Measurements from ENCODE around the gene ALDH7A1. TPM values are rescaled to one million over a fixed set of nuclear protein-coding genes. Genes with fewer than 3 reads are reported as not detected.

ALDH7A1 gene
- total RNA-seq, 1 experiment from 2014 or later = 176 TPM

DNA sequence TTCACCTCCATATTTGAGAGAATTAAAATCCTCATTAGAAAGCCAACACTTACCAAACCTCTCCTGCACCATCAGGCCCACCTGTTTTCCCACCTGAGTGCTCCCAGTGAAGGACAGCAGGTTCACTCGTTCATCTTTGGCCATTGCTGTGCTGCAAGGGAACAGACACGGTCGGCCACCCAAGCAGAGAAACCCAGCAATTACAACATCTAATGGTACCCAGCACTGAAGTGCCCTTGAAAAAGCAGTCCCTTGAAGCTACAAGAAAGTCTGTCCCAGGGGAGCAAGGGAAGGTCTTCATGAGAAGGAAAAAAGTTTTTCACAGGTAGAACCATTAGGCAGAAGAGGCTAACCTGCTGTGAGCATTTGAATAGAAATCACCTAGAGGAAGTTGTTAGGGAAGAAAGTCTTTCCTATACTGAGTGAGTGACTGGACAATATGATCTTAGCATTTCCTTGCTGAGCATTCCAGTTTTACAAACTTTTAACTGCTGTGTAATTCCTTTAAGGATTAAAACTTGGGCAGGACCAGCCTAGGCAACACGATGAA is 26.7 kb downstream of the ALDH7A1 start:
- no peak for DNase-seq (ENCODE audit: low spot score)
- ATAC-seq = peak; percentile 84
- ChIA-PET POLR2A (no interaction called here), CTCF (interaction anchor here (0.6 kb wide), 1 partner anchor 27 kb away, joined by 4 read pairs; the partner anchor contains the start of gene ALDH7A1)
- TF ChIP-seq ZBTB21 (CRISPR knock-in tag; IDR thresholded peaks at IDR 0.05; ENCODE audit: borderline replicate concordance) = no peak
- no peak for TF ChIP-seq JAZF1 (CRISPR knock-in tag; IDR thresholded peaks at IDR 0.05)
- TF ChIP-seq CBFB (CRISPR knock-in tag; IDR thresholded peaks at IDR 0.05; ENCODE audit: low read depth) = no peak
- TF ChIP-seq EMX1 (CRISPR knock-in tag; IDR thresholded peaks at IDR 0.05) = no peak
- no peak for TF ChIP-seq ZMAT4 (CRISPR knock-in tag; IDR thresholded peaks at IDR 0.05)
- TF ChIP-seq GRHL2 (CRISPR knock-in tag; IDR thresholded peaks at IDR 0.05; ENCODE audit: insufficient replicate concordance, severe bottlenecking) = no peak
- TF ChIP-seq ZNF138 (CRISPR knock-in tag; conservative IDR thresholded peaks at IDR 0.05) = no peak
- TF ChIP-seq USF2 (CRISPR knock-in tag; IDR thresholded peaks at IDR 0.05) = no peak
- TF ChIP-seq, protein P1, sequence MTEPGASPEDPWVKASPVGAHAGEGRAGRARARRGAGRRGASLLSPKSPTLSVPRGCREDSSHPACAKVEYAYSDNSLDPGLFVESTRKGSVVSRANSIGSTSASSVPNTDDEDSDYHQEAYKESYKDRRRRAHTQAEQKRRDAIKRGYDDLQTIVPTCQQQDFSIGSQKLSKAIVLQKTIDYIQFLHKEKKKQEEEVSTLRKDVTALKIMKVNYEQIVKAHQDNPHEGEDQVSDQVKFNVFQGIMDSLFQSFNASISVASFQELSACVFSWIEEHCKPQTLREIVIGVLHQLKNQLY (CRISPR knock-in tag; IDR thresholded peaks at IDR 0.05) = no peak
- no peak for TF ChIP-seq CREM (CRISPR knock-in tag; IDR thresholded peaks at IDR 0.05)
- Mint-ChIP-seq H3K4me1 (peaks cover 42% of the 10 kb centered on the region), H3K27me3 (ENCODE audit: low read depth) (no peaks in the 10 kb centered on the region), H3K9me3 (no peaks in the 10 kb centered on the region), H3K4me3 (peak overlapping the region; percentile 5), H3K27ac (peak overlapping the region; percentile 96), H3K36me3 (peaks cover 61% of the 10 kb centered on the region)

- Mint-ChIP-seq H3K4me1 (peaks cover 24% of the 10 kb centered on the region), H3K27ac (no peak overlapping the region), H3K27me3 (ENCODE audit: low read depth) (no peaks in the 10 kb centered on the region), H3K9me3 (no peaks in the 10 kb centered on the region), H3K36me3 (peaks cover 69% of the 10 kb centered on the region), H3K4me3 (no peak overlapping the region)
- DNase-seq (ENCODE audit: low spot score) (no peak), ATAC-seq (no peak)
- ChIA-PET CTCF (no interaction called here), POLR2A (no interaction called here)
- TF ChIP-seq, protein P2, sequence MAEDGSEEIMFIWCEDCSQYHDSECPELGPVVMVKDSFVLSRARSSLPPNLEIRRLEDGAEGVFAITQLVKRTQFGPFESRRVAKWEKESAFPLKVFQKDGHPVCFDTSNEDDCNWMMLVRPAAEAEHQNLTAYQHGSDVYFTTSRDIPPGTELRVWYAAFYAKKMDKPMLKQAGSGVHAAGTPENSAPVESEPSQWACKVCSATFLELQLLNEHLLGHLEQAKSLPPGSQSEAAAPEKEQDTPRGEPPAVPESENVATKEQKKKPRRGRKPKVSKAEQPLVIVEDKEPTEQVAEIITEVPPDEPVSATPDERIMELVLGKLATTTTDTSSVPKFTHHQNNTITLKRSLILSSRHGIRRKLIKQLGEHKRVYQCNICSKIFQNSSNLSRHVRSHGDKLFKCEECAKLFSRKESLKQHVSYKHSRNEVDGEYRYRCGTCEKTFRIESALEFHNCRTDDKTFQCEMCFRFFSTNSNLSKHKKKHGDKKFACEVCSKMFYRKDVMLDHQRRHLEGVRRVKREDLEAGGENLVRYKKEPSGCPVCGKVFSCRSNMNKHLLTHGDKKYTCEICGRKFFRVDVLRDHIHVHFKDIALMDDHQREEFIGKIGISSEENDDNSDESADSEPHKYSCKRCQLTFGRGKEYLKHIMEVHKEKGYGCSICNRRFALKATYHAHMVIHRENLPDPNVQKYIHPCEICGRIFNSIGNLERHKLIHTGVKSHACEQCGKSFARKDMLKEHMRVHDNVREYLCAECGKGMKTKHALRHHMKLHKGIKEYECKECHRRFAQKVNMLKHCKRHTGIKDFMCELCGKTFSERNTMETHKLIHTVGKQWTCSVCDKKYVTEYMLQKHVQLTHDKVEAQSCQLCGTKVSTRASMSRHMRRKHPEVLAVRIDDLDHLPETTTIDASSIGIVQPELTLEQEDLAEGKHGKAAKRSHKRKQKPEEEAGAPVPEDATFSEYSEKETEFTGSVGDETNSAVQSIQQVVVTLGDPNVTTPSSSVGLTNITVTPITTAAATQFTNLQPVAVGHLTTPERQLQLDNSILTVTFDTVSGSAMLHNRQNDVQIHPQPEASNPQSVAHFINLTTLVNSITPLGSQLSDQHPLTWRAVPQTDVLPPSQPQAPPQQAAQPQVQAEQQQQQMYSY (CRISPR knock-in tag; IDR thresholded peaks at IDR 0.05) = no peak
- TF ChIP-seq, protein P3, sequence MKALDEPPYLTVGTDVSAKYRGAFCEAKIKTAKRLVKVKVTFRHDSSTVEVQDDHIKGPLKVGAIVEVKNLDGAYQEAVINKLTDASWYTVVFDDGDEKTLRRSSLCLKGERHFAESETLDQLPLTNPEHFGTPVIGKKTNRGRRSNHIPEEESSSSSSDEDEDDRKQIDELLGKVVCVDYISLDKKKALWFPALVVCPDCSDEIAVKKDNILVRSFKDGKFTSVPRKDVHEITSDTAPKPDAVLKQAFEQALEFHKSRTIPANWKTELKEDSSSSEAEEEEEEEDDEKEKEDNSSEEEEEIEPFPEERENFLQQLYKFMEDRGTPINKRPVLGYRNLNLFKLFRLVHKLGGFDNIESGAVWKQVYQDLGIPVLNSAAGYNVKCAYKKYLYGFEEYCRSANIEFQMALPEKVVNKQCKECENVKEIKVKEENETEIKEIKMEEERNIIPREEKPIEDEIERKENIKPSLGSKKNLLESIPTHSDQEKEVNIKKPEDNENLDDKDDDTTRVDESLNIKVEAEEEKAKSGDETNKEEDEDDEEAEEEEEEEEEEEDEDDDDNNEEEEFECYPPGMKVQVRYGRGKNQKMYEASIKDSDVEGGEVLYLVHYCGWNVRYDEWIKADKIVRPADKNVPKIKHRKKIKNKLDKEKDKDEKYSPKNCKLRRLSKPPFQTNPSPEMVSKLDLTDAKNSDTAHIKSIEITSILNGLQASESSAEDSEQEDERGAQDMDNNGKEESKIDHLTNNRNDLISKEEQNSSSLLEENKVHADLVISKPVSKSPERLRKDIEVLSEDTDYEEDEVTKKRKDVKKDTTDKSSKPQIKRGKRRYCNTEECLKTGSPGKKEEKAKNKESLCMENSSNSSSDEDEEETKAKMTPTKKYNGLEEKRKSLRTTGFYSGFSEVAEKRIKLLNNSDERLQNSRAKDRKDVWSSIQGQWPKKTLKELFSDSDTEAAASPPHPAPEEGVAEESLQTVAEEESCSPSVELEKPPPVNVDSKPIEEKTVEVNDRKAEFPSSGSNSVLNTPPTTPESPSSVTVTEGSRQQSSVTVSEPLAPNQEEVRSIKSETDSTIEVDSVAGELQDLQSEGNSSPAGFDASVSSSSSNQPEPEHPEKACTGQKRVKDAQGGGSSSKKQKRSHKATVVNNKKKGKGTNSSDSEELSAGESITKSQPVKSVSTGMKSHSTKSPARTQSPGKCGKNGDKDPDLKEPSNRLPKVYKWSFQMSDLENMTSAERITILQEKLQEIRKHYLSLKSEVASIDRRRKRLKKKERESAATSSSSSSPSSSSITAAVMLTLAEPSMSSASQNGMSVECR (CRISPR knock-in tag; IDR thresholded peaks at IDR 0.05; ENCODE audit: borderline replicate concordance) = no peak
- TF ChIP-seq, protein P4, sequence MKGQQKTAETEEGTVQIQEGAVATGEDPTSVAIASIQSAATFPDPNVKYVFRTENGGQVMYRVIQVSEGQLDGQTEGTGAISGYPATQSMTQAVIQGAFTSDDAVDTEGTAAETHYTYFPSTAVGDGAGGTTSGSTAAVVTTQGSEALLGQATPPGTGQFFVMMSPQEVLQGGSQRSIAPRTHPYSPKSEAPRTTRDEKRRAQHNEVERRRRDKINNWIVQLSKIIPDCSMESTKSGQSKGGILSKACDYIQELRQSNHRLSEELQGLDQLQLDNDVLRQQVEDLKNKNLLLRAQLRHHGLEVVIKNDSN (CRISPR knock-in tag; IDR thresholded peaks at IDR 0.05) = no peak
- TF ChIP-seq GTF2I (CRISPR knock-in tag; conservative IDR thresholded peaks at IDR 0.05) (no peak), ZNF263 (CRISPR knock-in tag; IDR thresholded peaks at IDR 0.05; ENCODE audit: low read depth) (no peak)
- TF ChIP-seq, protein P5, sequence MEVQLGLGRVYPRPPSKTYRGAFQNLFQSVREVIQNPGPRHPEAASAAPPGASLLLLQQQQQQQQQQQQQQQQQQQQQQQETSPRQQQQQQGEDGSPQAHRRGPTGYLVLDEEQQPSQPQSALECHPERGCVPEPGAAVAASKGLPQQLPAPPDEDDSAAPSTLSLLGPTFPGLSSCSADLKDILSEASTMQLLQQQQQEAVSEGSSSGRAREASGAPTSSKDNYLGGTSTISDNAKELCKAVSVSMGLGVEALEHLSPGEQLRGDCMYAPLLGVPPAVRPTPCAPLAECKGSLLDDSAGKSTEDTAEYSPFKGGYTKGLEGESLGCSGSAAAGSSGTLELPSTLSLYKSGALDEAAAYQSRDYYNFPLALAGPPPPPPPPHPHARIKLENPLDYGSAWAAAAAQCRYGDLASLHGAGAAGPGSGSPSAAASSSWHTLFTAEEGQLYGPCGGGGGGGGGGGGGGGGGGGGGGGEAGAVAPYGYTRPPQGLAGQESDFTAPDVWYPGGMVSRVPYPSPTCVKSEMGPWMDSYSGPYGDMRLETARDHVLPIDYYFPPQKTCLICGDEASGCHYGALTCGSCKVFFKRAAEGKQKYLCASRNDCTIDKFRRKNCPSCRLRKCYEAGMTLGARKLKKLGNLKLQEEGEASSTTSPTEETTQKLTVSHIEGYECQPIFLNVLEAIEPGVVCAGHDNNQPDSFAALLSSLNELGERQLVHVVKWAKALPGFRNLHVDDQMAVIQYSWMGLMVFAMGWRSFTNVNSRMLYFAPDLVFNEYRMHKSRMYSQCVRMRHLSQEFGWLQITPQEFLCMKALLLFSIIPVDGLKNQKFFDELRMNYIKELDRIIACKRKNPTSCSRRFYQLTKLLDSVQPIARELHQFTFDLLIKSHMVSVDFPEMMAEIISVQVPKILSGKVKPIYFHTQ (CRISPR knock-in tag; IDR thresholded peaks at IDR 0.05) = no peak
These were observed 32.2 kb downstream of the ALDH7A1 start for GRCh38 chr5:126562823-126563222.

All from WTC11 (cell line).